ENCODE measurements around the gene FAT3. TPM values are rescaled to one million over a fixed set of nuclear protein-coding genes. Genes with fewer than 3 reads are reported as not detected.
A peak's percentile ranks its signal among the peaks of the same experiment; 100 is the strongest.

The FAT3 gene
- total RNA-seq, 4 donors from 2014 or later: 14.8 to 90.1 (median 48.5) TPM

DNA sequence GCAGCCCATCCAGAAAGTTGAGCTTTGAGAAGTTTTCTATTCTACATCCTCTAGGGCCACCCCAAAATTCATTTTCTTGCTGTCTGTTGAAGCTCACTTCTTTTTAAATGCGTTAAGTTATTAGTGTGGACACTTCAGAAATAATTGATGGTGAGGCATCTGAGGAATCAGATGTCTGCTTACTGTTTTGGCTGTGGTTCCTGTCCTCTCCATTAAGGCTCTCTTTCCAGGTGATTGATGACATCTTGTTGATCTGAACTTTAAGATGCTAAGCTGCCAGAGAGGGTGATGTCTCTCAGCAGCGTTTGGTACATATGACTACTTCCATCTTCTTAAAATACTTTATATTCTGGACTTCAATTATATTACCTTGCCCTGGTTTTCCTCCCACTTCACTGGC is 45.2 kb downstream of the FAT3 start:
- H3K36me3 ChIP-seq: no peaks in the 10 kb centered on the region
- WGBS, 2 donors (ENCODE audit: low coverage in 1 of 2): 74 to 84% methylated on average over 2 of the region's 2 CpGs
- TF ChIP-seq EP300 (IDR thresholded peaks at IDR 0.05) (no peak), POLR2AphosphoS5 (IDR thresholded peaks at IDR 0.05) (no peak), POLR2A (IDR thresholded peaks at IDR 0.05) (no peak)
- TF ChIP-seq, protein P1, sequence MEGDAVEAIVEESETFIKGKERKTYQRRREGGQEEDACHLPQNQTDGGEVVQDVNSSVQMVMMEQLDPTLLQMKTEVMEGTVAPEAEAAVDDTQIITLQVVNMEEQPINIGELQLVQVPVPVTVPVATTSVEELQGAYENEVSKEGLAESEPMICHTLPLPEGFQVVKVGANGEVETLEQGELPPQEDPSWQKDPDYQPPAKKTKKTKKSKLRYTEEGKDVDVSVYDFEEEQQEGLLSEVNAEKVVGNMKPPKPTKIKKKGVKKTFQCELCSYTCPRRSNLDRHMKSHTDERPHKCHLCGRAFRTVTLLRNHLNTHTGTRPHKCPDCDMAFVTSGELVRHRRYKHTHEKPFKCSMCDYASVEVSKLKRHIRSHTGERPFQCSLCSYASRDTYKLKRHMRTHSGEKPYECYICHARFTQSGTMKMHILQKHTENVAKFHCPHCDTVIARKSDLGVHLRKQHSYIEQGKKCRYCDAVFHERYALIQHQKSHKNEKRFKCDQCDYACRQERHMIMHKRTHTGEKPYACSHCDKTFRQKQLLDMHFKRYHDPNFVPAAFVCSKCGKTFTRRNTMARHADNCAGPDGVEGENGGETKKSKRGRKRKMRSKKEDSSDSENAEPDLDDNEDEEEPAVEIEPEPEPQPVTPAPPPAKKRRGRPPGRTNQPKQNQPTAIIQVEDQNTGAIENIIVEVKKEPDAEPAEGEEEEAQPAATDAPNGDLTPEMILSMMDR (IDR thresholded peaks at IDR 0.05): no peak
- H3K9me3 ChIP-seq: no peaks in the 10 kb centered on the region
- no peaks in the 10 kb centered on the region for H3K27me3 ChIP-seq
- no peak for ATAC-seq
- H3K4me1 ChIP-seq: peaks cover 0 to 4% (median 0%) of the 10 kb centered on the region in 3 donors
- H3K27ac ChIP-seq: no peak overlapping the region
- no peak overlapping the region for H3K4me3 ChIP-seq

DNA sequence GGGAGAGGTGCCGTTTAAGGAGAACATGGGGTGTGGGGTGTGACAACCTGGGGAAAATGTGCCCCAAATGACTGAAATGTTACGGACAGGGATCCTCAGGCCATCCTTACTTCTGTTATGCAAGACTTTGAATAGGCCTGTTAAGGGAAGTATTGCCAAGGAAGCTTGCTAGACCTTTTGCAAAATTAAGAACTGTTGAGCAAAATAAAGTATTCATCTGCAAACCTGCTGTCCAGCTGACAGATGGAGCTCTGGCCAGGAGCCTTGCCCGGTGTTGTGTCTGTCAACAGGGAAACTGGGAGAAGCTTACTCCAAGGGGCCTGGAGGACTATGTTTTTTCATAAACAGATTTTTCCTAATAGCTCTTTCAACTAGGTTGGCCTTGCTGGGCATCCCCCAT is 48.0 kb downstream of the FAT3 start:
- WGBS, 2 donors (ENCODE audit: low coverage in 1 of 2): 65 to 93% methylated on average over 3 of the region's 3 CpGs
- ATAC-seq: peak; percentile 70
- peaks cover 0 to 4% (median 0%) of the 10 kb centered on the region in 3 donors for H3K4me1 ChIP-seq
- H3K27me3 ChIP-seq: no peaks in the 10 kb centered on the region
- TF ChIP-seq POLR2A (IDR thresholded peaks at IDR 0.05) (no peak), EP300 (IDR thresholded peaks at IDR 0.05) (no peak), POLR2AphosphoS5 (IDR thresholded peaks at IDR 0.05) (no peak)
- TF ChIP-seq, protein P1 (IDR thresholded peaks at IDR 0.05): no peak
- H3K9me3 ChIP-seq: no peaks in the 10 kb centered on the region
- no peak overlapping the region for H3K27ac ChIP-seq
- H3K4me3 ChIP-seq: no peak overlapping the region
- H3K36me3 ChIP-seq: no peaks in the 10 kb centered on the region
